Right atrium auricular region (tissue), 2 donors: ENCODE results near the gene HLF. TPM values are rescaled to one million over a fixed set of nuclear protein-coding genes. Genes with fewer than 3 reads are reported as not detected.

Experiments used
- DNase-seq: peaks from one replicate; pipeline ENCODE4 v3.0.0-alpha.2; 2019; ENCODE audit warnings: low spot score
- H3K27ac ChIP-seq, 2 donors: fragments of 200-600 bp; sonication (generic); 1 replicate in 1 of 2; 2 replicates in 1 of 2; pipeline ENCODE4 v1.5.1; 2016 to 2019
- H3K27me3 ChIP-seq, 2 donors: fragments of 200-600 bp; sonication (generic); one replicate each; pipeline versions ENCODE4 v1.5.1 to v1.6.0; 2017 to 2019
- H3K36me3 ChIP-seq: fragments of 200-600 bp; sonication (generic); one replicate; pipeline ENCODE4 v1.5.1; 2016
- H3K4me1 ChIP-seq, 2 donors: fragments of 200-600 bp; sonication (generic); one replicate each; pipeline versions ENCODE4 v1.5.1 to v1.6.0; 2017 to 2019
- H3K4me3 ChIP-seq, 2 donors: fragments of 200-600 bp; sonication (generic); 1 replicate in 1 of 2; 2 replicates in 1 of 2; pipeline ENCODE4 v1.5.1; 2017 to 2019; ENCODE audit warnings: mild to moderate bottlenecking in 1 of 2, moderate library complexity in 1 of 2
- H3K9me3 ChIP-seq, 2 donors: fragments of 200-600 bp; sonication (generic); one replicate each; pipeline ENCODE4 v1.5.1; 2019
- total RNA-seq, 2 donors: library from RNA; depleted of rRNA; stranded (reverse); fragments of >200 nt; gene quantifications; one replicate each; pipeline ENCODE4 v1.1.0, GENCODE V29; 2016
- TF ChIP-seq, protein P1 (sequence below), 2 donors: fragments of 200-600 bp; sonication (generic); IDR thresholded peaks; one replicate each; pipeline ENCODE4 v1.5.1; 2019; ENCODE audit warnings: antibody characterized with exemption in 2 of 2

The HLF gene
- total RNA-seq, 2 donors from 2014 or later = 36.9 to 38.4 TPM

DNA sequence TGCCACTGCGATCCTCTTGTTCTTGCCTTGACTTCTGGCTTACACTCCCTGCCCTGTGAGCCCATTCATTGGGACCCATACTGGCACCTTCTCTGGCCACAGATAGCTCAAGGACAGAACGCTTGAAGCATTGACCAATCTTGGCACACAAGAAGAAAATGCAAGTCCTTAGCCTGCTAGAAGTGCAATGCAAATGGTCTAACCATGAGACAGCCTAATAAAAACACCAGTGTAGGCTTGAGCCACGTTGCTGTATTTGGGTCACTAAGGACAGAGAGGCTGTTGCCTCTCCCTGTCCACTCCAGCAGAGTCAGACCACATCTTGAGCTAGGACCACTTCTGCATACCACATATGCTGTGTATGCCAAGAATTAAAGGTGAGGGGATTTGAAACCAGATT, 41.2 kb upstream of the HLF start:
- Histone ChIP-seq H3K27ac (no peak overlapping the region), H3K27me3 (no peaks in the 10 kb centered on the region), H3K4me1 (no peaks in the 10 kb centered on the region), H3K36me3 (no peaks in the 10 kb centered on the region), H3K4me3 (no peak overlapping the region), H3K9me3 (no peaks in the 10 kb centered on the region)
- DNase-seq = no peak
- TF ChIP-seq, protein P1, sequence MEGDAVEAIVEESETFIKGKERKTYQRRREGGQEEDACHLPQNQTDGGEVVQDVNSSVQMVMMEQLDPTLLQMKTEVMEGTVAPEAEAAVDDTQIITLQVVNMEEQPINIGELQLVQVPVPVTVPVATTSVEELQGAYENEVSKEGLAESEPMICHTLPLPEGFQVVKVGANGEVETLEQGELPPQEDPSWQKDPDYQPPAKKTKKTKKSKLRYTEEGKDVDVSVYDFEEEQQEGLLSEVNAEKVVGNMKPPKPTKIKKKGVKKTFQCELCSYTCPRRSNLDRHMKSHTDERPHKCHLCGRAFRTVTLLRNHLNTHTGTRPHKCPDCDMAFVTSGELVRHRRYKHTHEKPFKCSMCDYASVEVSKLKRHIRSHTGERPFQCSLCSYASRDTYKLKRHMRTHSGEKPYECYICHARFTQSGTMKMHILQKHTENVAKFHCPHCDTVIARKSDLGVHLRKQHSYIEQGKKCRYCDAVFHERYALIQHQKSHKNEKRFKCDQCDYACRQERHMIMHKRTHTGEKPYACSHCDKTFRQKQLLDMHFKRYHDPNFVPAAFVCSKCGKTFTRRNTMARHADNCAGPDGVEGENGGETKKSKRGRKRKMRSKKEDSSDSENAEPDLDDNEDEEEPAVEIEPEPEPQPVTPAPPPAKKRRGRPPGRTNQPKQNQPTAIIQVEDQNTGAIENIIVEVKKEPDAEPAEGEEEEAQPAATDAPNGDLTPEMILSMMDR (IDR thresholded peaks at IDR 0.05) = no peak

- Histone ChIP-seq H3K9me3 (no peaks in the 10 kb centered on the region), H3K27me3 (no peaks in the 10 kb centered on the region), H3K4me1 (no peaks in the 10 kb centered on the region), H3K27ac (no peak overlapping the region), H3K36me3 (no peaks in the 10 kb centered on the region), H3K4me3 (no peak overlapping the region)
- no peak for DNase-seq
- TF ChIP-seq, protein P1 (IDR thresholded peaks at IDR 0.05) = no peak
Observed at GRCh38 chr17:55224746-55225145, 40.0 kb upstream of the HLF start.

DNA sequence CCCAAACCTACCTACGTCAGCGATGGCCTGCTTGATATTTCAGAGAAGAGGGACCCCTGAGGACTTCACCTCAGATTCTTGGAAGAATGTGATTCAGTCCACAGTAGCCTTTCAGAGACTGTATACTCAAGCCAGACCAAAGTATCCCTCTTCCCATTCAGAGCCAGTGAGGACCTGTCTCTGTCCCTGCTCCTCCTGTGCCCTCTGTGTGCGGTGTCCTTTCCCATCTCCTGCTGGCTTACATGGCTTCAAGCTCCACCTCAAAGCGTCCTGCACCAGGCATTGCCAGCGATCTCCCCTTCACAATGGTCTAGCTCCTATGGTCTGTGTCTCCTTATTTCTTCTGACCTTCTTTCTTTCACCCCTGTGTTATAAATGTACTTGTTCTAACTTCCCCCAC, 39.5 kb upstream of the HLF start:
- Histone ChIP-seq H3K36me3 (no peaks in the 10 kb centered on the region), H3K9me3 (no peaks in the 10 kb centered on the region), H3K4me3 (no peak overlapping the region), H3K4me1 (no peaks in the 10 kb centered on the region), H3K27me3 (no peaks in the 10 kb centered on the region), H3K27ac (no peak overlapping the region)
- TF ChIP-seq, protein P1 (IDR thresholded peaks at IDR 0.05) = no peak
- no peak for DNase-seq

GRCh38 chr17:55228683-55229192, 36.0 kb upstream of the HLF start:
- no peak overlapping the region for H3K27ac ChIP-seq

DNA sequence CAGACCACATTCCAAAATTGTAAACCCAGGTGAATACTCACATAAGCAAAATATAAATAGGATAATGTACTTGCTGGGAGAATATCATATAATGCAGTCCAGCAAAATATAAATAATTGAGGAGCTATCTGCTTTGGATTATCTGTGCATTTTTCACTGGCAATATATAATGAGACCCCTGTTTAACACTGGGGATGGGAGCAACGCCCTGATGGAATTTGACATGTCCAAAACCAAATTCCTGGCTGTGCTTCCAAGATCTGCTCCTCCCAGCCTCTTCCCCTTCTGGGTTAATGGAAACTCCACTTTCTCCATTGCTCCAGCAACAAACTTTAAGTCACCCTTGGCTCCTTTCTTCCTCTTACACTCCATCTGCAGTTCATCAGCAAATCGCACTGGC, 35.5 kb upstream of the HLF start:
- H3K9me3 ChIP-seq = no peaks in the 10 kb centered on the region
- TF ChIP-seq, protein P1 (IDR thresholded peaks at IDR 0.05) = no peak
- no peak overlapping the region for H3K27ac ChIP-seq
- no peak overlapping the region for H3K4me3 ChIP-seq
- H3K4me1 ChIP-seq = no peaks in the 10 kb centered on the region
- H3K36me3 ChIP-seq = no peaks in the 10 kb centered on the region
- DNase-seq = no peak
- H3K27me3 ChIP-seq = no peaks in the 10 kb centered on the region

More at GRCh38 chr17:55228683-55229192, 36.0 kb upstream of the HLF start:
- Histone ChIP-seq H3K9me3 (no peaks in the 10 kb centered on the region), H3K27me3 (no peaks in the 10 kb centered on the region), H3K4me3 (no peak overlapping the region), H3K4me1 (no peaks in the 10 kb centered on the region), H3K36me3 (no peaks in the 10 kb centered on the region)
- TF ChIP-seq, protein P1 (IDR thresholded peaks at IDR 0.05) = no peak
- DNase-seq = no peak

DNA sequence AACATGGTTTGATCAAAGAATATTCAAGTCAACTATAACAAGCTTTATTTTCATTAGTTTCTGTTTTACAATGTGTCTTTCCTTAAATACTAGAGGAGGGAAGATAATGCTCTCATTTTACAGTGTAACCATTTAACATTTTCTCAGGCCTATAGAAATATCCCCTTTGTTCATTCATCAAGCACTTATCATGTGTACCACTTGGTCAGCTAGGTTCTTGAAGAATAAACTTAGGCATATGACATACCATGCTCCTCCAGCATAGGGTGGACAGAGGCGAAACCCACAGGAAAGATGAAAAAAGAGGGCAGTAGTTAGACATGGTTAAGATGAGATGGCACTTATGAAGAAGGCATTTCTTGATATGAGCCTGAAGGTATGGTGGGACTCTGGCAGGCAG, 34.0 kb upstream of the HLF start:
- Histone ChIP-seq H3K36me3 (no peaks in the 10 kb centered on the region), H3K27me3 (no peaks in the 10 kb centered on the region), H3K27ac (no peak overlapping the region), H3K9me3 (no peaks in the 10 kb centered on the region), H3K4me3 (no peak overlapping the region), H3K4me1 (no peaks in the 10 kb centered on the region)
- TF ChIP-seq, protein P1 (IDR thresholded peaks at IDR 0.05) = no peak
- no peak for DNase-seq
